HG02840 (cell line): ENCODE data around the gene ARID3C.

Source experiments
- ATAC-seq: cut with Tn5 transposase; IDR thresholded peaks from one replicate; pipeline ENCODE4 v1.9.1; 2021; ENCODE audit warnings: mild to moderate bottlenecking, moderate library complexity, moderate number of reproducible peaks; ENCODE audit not compliant: unreplicated experiment, low FRiP score

The ARID3C gene, protein sequence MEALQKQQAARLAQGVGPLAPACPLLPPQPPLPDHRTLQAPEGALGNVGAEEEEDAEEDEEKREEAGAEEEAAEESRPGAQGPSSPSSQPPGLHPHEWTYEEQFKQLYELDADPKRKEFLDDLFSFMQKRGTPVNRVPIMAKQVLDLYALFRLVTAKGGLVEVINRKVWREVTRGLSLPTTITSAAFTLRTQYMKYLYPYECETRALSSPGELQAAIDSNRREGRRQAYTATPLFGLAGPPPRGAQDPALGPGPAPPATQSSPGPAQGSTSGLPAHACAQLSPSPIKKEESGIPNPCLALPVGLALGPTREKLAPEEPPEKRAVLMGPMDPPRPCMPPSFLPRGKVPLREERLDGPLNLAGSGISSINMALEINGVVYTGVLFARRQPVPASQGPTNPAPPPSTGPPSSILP

DNA sequence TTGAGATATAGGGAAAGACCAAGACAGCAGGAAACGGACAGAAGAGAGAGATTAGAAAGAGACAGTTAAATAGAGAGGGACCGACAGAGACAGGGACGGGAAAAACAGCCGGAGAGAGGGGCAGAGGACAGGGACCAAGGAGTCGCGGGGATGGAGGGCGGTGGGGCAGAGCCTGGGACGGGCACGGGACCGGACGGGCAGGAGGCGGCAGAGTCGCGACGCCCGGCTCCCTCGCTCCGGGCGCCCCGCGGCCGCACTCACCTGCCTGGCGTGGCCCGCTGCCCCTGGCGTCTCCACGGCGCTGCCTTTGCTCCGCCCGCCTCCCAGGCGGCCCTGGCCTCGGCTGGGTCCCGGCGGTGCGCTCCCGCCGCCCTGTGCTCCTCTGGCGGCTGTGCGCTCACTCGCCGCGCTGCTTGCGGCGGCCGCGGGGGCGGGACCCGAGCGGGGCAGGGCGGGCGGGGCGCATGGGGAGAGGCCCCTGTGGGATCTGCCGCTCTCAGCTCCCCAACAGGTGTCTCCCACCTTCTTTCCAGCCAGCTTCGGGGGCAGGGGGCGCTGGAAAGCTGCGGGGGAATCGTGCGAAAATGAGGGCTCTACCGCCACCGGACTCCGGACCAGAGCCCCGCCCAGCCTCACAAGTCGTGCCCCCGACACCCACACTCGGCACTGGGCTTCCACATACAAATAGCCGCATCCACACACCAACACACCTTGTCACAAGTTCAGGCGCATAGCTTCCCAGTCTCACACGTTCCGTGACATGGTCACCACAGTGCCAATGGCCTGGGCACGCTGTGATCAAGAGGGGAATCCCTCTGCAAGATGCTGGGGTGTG is at the start of gene ARID3C:
TSS of gene ARID3C (minus strand) at position 411 of the 835 bp plus-strand sequence. CDS start 1,052 bp downstream, outside the sequence.
- no peak for ATAC-seq

DNA sequence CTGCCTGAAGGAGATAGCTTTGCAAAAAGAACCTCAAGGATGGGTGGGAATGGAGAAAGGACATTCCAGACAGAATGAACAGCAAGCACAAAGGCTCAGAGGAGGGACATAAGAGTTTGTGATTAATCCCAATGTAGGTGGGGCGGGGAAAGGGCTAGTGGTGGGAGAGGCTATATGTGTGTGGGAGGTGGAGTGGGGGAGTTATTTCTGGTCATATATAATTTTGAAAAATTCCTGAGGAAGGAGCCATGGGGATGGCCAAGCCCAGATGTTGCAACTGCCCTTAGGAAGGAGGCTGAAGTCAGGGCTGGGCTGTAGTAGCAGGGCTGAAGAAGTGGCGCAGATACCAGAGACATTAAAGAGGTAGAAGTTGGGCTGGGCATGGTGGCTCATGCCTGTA is 47.0 kb upstream of the ARID3C start:
- no peak for ATAC-seq

DNA sequence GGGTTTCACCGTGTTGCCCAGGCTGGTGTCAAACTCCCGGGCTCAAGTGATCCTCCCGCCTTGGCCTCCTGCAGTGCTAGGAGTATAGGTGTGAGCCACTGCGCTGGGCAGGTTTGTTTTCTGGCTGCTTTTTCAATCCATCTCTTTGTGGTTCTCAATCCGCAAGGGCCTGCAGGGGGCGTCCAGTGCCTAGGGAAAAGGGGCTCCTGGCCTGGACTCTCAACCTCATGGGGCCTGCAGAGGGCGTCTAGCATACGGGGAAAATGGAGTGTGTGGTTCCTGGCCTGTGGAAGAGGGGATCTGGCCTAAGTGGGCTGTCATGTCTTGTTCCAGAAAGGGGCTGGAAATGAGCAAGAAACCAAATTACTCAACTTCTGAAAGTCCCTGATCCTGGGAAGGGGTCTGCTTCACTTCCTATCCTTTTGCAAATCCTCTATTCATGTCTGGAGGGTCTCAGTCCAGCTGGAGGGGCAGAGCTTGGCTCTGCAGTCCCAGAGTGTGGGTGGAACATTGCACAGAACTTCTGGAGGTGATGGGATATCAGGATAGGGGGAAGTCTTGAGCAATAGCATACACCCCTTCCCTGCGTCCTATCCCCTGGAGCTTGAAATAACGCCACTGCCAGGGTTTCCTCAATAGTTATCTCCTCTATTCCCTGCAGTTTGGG is 46.3 kb upstream of the ARID3C start:
- no peak for ATAC-seq

DNA sequence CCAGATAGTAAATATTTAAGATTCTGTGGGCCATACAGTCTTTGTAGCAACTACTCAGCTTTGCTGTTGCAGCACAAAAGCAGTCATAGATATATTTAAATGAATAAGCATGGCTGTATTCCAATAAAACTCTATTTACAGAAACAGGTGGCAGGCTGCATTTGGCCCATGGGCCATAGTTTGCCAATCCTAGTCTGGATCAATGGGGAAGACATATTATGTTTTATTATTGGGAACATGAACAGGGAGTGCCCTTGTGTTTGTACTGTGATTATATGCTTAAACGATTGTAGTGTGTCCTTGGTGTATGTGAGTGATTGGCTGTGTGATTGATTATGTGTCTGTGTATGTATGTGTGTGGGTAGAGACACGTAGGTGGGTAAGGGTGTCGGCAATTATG is 45.6 kb upstream of the ARID3C start:
- no peak for ATAC-seq

DNA sequence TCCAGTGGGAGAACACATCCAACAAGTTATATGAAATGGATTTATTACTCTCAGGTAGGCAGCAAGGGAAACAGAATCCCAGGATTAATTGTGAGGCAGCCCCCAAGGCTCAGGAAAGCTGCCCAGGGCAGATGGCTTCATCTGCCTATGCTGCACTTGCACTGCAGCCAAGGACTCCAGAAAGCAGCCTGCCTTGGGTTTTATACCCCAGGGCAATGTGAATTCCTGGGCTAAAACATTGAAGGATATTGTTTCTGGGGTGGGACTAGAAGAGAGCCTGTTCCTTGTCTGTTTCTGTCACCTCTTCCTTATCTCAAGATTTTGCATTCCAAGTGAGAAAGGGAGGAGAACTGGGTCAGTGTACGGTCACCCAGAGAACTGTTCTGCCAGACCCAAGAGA is 42.4 kb upstream of the ARID3C start:
- no peak for ATAC-seq

DNA sequence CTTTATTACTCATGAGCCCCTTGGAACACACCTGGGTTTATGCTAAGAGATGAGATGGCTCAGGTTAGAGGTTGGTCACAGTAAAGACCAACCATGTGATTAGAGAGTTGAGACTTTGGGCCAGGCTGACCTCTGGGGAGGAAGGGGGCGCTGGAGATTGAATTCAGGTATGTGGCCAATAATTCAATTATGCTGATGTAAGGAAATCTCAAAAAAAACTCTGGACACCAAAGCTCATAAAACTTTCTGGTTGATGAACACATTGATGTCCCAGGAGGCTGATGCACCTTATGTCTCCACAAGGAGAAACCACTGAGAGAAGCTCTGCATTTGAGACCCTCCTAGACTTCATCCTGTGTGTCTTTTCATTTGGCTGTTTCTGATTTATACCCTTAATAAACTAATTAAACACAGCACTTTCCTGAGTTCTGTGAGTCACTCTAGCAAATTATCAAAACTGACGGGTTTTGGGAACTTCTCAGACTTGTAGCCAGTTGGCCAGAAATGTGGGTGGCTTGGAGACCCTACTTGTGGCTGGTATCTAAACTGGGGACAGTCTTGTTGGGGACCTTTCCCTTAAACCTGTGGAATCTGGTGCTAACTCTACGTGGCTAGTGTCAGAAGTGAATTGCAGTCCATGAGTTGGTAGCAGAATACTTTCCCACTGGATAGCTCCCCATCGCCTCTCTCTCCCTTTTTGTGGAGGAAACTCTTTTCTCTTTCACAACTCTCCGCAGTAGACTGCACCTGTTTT is 41.1 kb upstream of the ARID3C start:
- ATAC-seq, result no peak

DNA sequence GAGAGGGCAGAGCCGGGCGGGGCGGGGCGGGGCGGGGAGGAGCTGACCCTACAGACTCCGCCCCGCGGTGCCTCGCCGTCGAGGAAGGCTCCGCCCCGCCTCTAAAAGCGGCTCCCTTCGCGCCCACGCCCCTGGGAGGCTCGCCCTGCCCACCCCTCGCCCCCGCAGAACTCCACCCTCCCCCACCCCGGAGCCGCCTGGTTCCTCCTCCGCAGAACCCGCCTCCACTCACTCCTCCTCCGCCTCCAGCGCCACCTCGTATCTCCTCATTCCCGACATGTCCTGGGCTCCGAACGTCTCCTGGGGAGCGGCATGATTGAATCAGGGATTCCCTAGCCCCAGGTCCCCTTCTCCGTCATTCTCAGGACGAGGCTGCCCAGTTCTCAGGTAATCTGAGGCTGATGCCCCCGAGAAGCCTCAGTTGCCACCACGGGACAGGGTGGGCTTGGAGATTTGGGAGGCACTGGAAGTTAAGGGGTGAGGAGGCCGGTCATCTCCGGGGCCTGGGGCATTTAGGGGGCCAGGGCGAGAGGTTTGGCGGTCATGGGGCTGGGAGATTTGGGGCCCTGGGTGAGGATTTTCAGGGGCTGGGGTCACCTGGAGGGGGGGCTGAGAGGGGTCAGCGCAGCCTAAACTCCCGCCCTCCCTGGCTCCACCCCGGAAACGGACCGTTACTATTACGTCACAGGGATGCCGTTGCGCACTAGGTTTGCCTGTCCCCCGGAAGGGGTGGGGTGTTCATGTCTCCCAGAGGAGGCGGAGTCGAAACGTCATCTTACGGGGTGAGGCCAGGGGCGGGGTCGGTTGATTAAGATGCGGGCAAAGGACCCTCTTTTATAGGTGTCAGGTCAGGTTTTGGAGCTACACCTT is 36.8 kb upstream of the ARID3C start:
- peak; percentile 55 for ATAC-seq

DNA sequence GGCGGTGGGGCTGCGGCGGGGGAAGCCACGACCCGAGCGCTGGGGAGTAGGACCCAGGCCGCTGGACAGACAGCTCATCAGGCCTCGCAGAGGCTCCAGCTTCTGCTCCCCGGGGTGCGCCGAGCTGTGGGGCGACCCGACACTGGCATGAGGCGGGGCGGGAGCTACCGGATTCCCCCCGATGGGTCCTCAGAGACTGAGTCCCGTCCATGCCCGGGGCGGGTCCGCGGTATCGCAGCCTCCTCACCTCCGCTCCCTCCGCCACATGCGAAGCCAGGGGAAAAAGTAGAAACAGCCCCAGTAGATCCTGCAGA is 36.2 kb upstream of the ARID3C start:
- ATAC-seq, result no peak

DNA sequence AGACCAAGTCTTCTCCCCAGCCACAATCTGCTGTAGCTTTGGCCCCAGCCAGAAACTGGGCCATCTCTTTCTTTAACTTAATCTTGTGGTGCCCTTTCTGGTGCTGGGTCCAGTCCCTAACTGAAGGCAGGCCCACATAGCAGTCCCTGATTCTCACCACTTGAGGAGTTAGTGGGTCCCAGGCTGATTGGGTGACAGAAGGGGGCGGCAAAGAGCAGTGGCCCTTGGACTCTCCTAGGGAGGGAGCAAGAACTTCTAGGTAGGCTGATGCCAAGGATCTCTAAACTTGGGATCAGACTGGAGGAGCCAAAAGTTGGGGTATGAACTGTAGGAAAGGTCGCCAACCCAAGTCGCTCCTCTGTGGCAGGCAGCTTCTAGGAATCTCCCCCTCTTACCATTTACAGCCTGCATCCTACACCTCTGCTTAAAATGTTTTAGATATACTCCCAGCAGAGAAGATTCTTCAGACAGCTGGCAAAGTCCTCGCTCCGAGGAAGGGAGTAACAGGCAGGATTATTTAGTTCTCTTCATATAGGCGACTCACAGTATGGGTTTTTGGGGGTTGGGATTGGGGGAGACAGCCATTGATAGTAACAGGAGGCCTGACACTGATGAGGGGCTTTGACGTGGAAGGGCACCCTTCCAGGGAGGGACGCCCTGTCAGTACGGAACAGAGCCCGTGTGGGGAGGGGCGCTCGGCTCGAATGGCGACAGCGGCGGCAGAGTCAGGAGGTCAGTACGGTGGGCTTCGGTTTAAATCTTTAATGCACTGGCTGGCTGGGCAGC is 35.6 kb upstream of the ARID3C start:
- ATAC-seq, result no peak

DNA sequence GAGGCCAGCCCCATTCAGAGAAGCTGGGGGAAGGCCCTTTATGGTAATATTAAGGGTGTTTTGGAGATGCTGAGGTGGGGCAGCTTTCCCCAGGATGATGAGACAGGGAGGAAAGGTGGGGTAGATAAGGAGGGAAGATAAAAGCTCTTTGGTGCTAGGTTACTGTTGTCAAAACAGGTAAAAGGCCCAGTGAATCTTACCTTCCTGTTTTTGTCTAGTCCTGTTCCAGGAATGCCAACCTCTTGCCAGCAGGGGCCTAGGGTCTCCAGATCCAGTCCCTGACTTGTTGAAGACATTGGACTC is 34.4 kb upstream of the ARID3C start:
- ATAC-seq, result no peak

DNA sequence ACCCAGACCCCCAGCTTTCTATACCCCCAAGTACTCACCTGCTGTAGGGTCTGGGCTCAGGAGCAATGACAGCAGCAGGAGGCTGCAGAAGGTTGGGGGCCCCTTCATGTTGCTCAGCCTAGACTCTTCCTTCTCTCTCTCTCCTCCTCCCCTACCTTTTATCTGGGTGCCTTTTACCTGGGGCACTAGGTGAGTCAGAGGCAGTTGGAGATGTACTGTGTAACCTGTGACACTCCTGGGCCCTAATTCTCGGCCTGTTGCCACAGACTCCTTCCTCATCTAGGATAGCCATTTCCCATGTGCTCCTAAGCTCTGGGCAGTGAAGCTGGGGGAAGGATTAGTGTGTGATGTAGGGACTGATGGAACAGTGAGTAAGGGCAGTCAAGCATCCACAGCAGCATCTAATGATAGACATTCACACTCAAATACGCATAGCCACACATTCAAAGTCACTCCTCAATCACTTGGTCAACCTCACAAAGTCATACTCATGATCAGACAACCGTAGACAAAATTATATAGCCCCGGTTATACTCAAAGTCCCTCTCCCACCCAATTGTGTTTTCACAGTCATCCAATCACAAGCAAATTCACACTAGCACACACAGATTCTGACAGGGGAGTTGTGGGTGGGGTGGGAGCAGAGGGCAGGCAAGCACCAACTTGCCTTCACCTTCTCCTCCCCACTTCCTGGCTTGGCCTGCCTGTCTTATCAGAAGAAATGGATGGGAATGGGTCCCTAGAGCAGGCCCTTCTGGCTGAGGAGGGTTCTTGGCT is 33.8 kb upstream of the ARID3C start, which contains the start of gene CCL27:
TSS of gene CCL27 (minus strand) at position 132 of the 777 bp plus-strand sequence. CDS start at position 108, 24 bp downstream.
- no peak for ATAC-seq

DNA sequence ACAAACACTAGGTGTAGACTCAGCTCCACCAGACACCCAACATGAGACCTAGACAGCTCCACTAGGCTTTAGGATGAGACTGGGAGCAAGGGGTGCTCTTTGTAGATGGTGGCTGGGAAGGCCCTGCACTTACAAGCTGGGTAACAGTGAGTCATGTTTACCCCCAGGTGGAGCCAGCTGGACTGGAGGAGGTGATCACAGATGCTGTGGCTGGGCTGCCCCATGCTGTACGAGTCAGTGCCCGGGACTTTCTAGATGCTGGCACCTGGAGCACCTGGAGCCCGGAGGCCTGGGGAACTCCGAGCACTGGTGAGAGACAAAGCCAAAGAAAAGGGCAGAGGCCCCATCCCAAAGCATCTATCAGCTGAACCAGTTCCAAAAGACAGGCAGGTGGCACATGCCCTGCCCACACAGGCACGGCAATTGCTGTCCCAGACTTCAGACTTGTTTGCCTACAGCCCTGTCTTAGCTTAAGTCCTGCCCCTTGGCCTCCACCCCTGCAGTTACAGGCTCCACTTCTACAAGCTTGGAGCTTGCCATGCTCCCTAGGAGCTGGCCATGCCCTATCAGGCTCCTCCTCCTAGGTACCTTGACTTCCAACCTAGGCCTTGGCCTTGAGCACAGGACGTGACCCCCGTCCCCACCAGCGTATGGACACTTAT is 30.9 kb upstream of the ARID3C start:
- ATAC-seq, result no peak

DNA sequence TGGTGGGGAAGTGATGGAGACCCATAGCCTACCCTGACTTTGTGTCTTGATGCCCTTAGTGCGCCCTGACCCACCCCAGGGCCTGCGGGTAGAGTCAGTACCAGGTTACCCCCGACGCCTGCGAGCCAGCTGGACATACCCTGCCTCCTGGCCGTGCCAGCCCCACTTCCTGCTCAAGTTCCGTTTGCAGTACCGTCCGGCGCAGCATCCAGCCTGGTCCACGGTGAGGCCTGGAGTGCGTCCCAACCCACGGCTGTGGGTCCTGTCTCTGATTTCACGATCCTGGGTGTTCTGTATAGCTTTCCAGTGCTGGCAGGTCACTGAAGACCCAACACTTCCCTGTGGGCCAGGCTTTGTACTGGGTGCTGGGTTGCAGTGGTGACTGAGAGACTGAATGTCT is 29.6 kb upstream of the ARID3C start:
- ATAC-seq, result no peak

DNA sequence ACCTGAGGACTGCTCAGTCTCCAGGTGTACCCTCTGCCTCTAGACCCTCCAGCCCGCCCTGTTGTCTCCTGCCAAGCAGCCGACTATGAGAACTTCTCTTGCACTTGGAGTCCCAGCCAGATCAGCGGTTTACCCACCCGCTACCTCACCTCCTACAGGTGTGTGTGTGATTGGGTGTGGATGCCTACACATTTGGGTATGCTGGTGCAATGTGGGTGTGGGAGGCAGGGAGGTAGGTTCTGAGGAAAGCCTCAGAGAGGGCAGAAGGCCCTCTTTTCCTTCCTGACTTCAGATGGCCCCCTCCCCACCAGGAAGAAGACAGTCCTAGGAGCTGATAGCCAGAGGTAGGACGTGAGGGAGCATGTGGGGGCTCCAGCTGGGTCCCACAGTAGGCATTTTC is 28.1 kb upstream of the ARID3C start:
- ATAC-seq, result no peak

DNA sequence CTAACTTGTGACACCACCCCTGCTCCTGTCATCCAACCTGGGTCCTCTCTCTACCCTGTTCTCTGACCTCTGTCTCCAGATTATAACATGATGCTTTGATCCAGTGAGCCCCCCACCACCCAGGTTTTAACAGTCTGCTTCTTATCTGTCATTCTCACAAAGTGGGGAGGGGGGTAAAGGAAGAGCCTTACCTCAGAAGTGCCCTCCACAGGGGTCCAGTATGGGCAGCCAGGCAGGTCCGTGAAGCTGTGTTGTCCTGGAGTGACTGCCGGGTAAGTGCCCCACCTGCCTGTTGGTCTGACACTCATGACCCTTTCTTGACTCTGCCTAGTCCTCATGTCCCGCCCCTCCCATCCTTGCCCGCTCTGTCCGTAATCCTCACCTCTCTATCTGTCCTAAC is 26.5 kb upstream of the ARID3C start:
- no peak for ATAC-seq

DNA sequence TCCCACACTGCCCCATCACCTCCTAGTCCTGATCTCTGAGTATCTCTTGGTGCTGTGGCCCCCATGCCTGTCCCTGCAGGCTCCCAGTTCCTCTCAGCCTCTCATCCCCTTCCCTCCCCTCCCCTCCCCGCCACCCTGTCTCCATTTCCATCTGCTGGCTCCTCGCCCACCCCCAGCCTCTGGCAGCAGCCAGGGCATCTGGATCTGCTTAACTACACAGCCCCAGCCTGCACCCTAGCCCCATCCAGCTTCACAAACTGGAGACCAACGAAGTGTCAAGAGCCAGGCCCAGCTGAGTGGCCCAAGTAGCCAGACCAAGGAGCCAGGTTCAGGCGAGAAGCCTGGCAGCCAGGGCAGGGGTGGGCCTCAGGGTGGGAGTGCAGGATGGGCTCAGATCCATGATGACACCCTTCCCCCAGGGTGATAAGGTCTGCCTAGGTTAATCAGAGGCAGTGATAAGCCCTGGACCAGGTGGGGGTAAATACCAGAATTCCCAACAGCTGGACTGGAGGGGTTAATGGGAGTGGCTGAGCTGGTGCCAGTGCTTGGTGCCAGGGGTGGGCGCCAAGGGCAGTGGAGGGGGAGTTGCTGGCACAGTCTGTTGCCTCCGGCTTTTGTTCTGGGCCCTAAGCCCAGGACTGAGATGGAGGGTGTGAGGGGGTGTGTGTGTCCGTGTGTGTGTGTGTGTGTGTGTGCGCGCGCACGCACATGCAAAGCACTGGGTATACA is 25.6 kb upstream of the ARID3C start:
- ATAC-seq, result no peak
